ENCODE measurements around the gene TALDO1. TPM values are rescaled to one million over a fixed set of nuclear protein-coding genes. Genes with fewer than 3 reads are reported as not detected.

Gene TALDO1
- total RNA-seq, 1 donor from 2014 or later: 224 TPM

- DNase-seq (ENCODE audit: extremely low read depth, low read depth, low spot score): no peak
Observed at GRCh38 chr11:714436-714835, 32.8 kb upstream of the TALDO1 start.

GRCh38 chr11:719214-720016 lies 27.8 kb upstream of the TALDO1 start:
- no peak for DNase-seq (ENCODE audit: extremely low read depth, low read depth, low spot score)

GRCh38 chr11:720017-720641 lies 27.1 kb upstream of the TALDO1 start:
- no peak for DNase-seq (ENCODE audit: extremely low read depth, low read depth, low spot score)

GRCh38 chr11:720642-721246 lies 26.5 kb upstream of the TALDO1 start:
- no peak for DNase-seq (ENCODE audit: extremely low read depth, low read depth, low spot score)

GRCh38 chr11:721247-721740 lies 26.0 kb upstream of the TALDO1 start:
- DNase-seq (ENCODE audit: extremely low read depth, low read depth, low spot score): no peak

GRCh38 chr11:721741-722345 lies 25.4 kb upstream of the TALDO1 start:
- DNase-seq (ENCODE audit: extremely low read depth, low read depth, low spot score): no peak

- no peak for DNase-seq (ENCODE audit: extremely low read depth, low read depth, low spot score)
Observed at GRCh38 chr11:722346-722811, 24.9 kb upstream of the TALDO1 start.

- DNase-seq (ENCODE audit: extremely low read depth, low read depth, low spot score): peak; percentile 23
Observed at GRCh38 chr11:723120-723883, 24.0 kb upstream of the TALDO1 start.

GRCh38 chr11:724049-724777 lies 23.1 kb upstream of the TALDO1 start:
- no peak for DNase-seq (ENCODE audit: extremely low read depth, low read depth, low spot score)

- no peak for DNase-seq (ENCODE audit: extremely low read depth, low read depth, low spot score)
Observed at GRCh38 chr11:724778-725386, 22.4 kb upstream of the TALDO1 start.

- no peak for DNase-seq (ENCODE audit: extremely low read depth, low read depth, low spot score)
Observed at GRCh38 chr11:725624-726202, 21.6 kb upstream of the TALDO1 start.

- no peak for DNase-seq (ENCODE audit: extremely low read depth, low read depth, low spot score)
Observed at GRCh38 chr11:726278-727220, 20.7 kb upstream of the TALDO1 start.

GRCh38 chr11:727281-727701 lies 20.0 kb upstream of the TALDO1 start:
- no peak for DNase-seq (ENCODE audit: extremely low read depth, low read depth, low spot score)

GRCh38 chr11:727859-728748 lies 19.2 kb upstream of the TALDO1 start:
- no peak for DNase-seq (ENCODE audit: extremely low read depth, low read depth, low spot score)

GRCh38 chr11:728901-729491 lies 18.3 kb upstream of the TALDO1 start:
- no peak for DNase-seq (ENCODE audit: extremely low read depth, low read depth, low spot score)

- no peak for DNase-seq (ENCODE audit: extremely low read depth, low read depth, low spot score)
Observed at GRCh38 chr11:729492-730074, 17.7 kb upstream of the TALDO1 start.
